Calu3 (cell line): ENCODE data around the gene LCMT2. TPM values are rescaled to one million over a fixed set of nuclear protein-coding genes. Genes with fewer than 3 reads are reported as not detected.

ENCODE experiments used
- BruUV-seq: library from RNA; stranded (reverse); fragments of 400-500 nt; replicated peaks from 2 replicates; lab custom pipeline; 2021; lab: Mats Ljungman, UMichigan
- CTCF ChIA-PET: fragments of 300-600 bp; sonication (Branson Sonifier 250); formaldehyde crosslinking; loops from one replicate; lab custom pipeline; 2022; ENCODE audit warnings: antibody characterized with exemption; lab: Charles Lee
- DNase-seq: peaks from one replicate; pipeline ENCODE4 v3.0.0; 2022
- H3K27ac Mint-ChIP-seq: one replicate; pipeline ENCODE4 v1.8.0; 2022; ENCODE audit warnings: mixed read lengths; ENCODE audit not compliant: unreplicated experiment
- H3K27me3 Mint-ChIP-seq: one replicate; pipeline ENCODE4 v1.8.0; 2022; ENCODE audit warnings: mixed read lengths; ENCODE audit not compliant: unreplicated experiment
- H3K36me3 Mint-ChIP-seq: one replicate; pipeline ENCODE4 v1.8.0; 2022; ENCODE audit warnings: mild to moderate bottlenecking, moderate library complexity, mixed read lengths; ENCODE audit not compliant: insufficient read depth, unreplicated experiment
- H3K4me1 Mint-ChIP-seq: one replicate; pipeline ENCODE4 v1.8.0; 2022; ENCODE audit warnings: mild to moderate bottlenecking, low read depth, mixed read lengths; ENCODE audit not compliant: unreplicated experiment
- H3K4me3 Mint-ChIP-seq: one replicate; pipeline ENCODE4 v1.8.0; 2022; ENCODE audit warnings: mild to moderate bottlenecking, low read depth, moderate library complexity, mixed read lengths; ENCODE audit not compliant: unreplicated experiment
- H3K9me3 Mint-ChIP-seq: one replicate; pipeline ENCODE4 v1.8.0; 2022; ENCODE audit warnings: low read depth, mixed read lengths; ENCODE audit not compliant: unreplicated experiment
- CTCF ChIP-seq: fragments of 200-600 bp; IDR thresholded peaks from one replicate; pipeline ENCODE4 v1.8.0; 2022; ENCODE audit warnings: antibody characterized with exemption; ENCODE audit not compliant: unreplicated experiment
- intact Hi-C: fragments of 100-400 bp; cut with micrococcal nuclease; formaldehyde crosslinking; loops from one replicate; pipeline ENCODE4 v1.10.0; 2022; ENCODE audit not compliant: unreplicated experiment
- total RNA-seq: library from RNA; stranded (reverse); gene quantifications from 2 replicates; pipeline ENCODE4 v1.2.3, GENCODE V29; 2022

Gene LCMT2
- total RNA-seq, 1 experiment from 2014 or later: 5.1 TPM

- H3K36me3 Mint-ChIP-seq: no peaks in the 10 kb centered on the region
- H3K4me1 Mint-ChIP-seq: no peaks in the 10 kb centered on the region
- no peak for DNase-seq
- peaks cover 52% of the 10 kb centered on the region for H3K27me3 Mint-ChIP-seq
- TF ChIP-seq CTCF: no peak
- BruUV-seq: no TSS peak
- CTCF ChIA-PET: no interaction called here
- H3K9me3 Mint-ChIP-seq: no peaks in the 10 kb centered on the region
- intact Hi-C loops: no loop called here
- H3K4me3 Mint-ChIP-seq: no peak overlapping the region
- no peak overlapping the region for H3K27ac Mint-ChIP-seq
Observed at GRCh38 chr15:43280996-43281395, 49.4 kb downstream of the LCMT2 start.

GRCh38 chr15:43279496-43279895, 50.9 kb downstream of the LCMT2 start:
- no peak overlapping the region for H3K4me3 Mint-ChIP-seq
- H3K9me3 Mint-ChIP-seq: no peaks in the 10 kb centered on the region
- H3K36me3 Mint-ChIP-seq: no peaks in the 10 kb centered on the region
- H3K27ac Mint-ChIP-seq: no peak overlapping the region
- DNase-seq: no peak
- BruUV-seq: no TSS peak
- intact Hi-C loops: no loop called here
- H3K27me3 Mint-ChIP-seq: peaks cover 60% of the 10 kb centered on the region
- CTCF ChIA-PET: no interaction called here
- H3K4me1 Mint-ChIP-seq: no peaks in the 10 kb centered on the region
- no peak for TF ChIP-seq CTCF

- no TSS peak for BruUV-seq
- Mint-ChIP-seq H3K27me3 (peaks cover 54% of the 10 kb centered on the region), H3K27ac (no peak overlapping the region), H3K36me3 (no peaks in the 10 kb centered on the region), H3K4me1 (no peaks in the 10 kb centered on the region), H3K4me3 (no peak overlapping the region), H3K9me3 (no peaks in the 10 kb centered on the region)
- no peak for DNase-seq
- intact Hi-C loops: no loop called here
- CTCF ChIA-PET: no interaction called here
- TF ChIP-seq CTCF: no peak
Observed at GRCh38 chr15:43278869-43279268, 51.5 kb downstream of the LCMT2 start.

GRCh38 chr15:43277901-43278300, 52.5 kb downstream of the LCMT2 start:
- intact Hi-C loops: no loop called here
- BruUV-seq: no TSS peak
- H3K36me3 Mint-ChIP-seq: no peaks in the 10 kb centered on the region
- CTCF ChIA-PET: interaction anchor here (1.0 kb wide), 1 partner anchor 74 kb away, joined by 3 read pairs; no protein-coding TSS in a partner anchor
- no peak for DNase-seq
- no peak overlapping the region for H3K27ac Mint-ChIP-seq
- H3K4me1 Mint-ChIP-seq: no peaks in the 10 kb centered on the region
- no peaks in the 10 kb centered on the region for H3K9me3 Mint-ChIP-seq
- no peak overlapping the region for H3K4me3 Mint-ChIP-seq
- peaks cover 48% of the 10 kb centered on the region for H3K27me3 Mint-ChIP-seq
- no peak for TF ChIP-seq CTCF
